Measurements from ENCODE around the gene PCDH18. TPM values are rescaled to one million over a fixed set of nuclear protein-coding genes. Genes with fewer than 3 reads are reported as not detected.
"Not testable (repeated sequence)": the region's sequence is repeated elsewhere in the genome, so short reads cannot be mapped to it uniquely, and the experiment has no call there.

Gene PCDH18
- total RNA-seq, 1 donor from 2014 or later = 5.0 TPM

DNA sequence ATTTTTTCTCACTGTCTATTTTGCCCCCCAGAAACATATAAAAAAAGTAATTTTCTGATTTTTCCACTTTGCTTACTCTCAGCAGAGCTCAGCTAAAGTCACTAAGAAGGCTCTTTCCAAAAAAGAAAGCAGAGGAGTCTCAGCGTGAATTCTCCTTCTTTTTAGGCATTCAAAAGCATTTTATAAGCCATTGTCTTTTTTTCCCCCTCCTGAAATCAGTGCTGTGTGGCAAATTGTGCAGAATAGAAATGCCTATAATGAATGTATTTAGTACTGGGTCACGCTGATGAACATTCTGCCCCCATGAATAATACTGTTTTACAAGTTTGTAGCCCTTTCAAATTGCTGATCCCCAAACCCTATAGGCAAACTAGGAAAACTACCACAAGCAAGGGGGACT is 1.6 kb upstream of the PCDH18 start:
- DNase-seq = no peak
- intact Hi-C loops (cut with DNase I) = no loop called here
- ATAC-seq (ENCODE audit: poor library complexity) = no peak

DNA sequence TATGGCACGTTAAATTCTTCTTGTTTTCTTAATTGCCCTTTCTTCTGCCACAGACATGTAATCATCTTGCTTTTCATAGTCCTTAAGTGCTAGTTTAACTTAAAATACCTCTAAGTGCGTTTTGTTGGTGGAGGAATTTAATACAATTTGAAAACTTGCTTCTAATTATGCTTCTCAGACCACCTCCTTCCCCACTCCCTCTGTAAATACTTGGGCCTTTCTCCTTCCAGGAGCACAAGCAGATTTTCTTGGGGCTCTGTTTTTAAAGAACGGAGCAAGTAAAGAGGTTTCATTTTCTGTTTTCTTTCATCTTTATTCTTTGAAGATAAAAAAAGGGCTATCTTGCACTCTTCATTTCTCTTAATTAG is 559 bp upstream of the PCDH18 start:
- ATAC-seq (ENCODE audit: poor library complexity) = no peak
- no peak for DNase-seq
- intact Hi-C loops (cut with DNase I) = no loop called here

DNA sequence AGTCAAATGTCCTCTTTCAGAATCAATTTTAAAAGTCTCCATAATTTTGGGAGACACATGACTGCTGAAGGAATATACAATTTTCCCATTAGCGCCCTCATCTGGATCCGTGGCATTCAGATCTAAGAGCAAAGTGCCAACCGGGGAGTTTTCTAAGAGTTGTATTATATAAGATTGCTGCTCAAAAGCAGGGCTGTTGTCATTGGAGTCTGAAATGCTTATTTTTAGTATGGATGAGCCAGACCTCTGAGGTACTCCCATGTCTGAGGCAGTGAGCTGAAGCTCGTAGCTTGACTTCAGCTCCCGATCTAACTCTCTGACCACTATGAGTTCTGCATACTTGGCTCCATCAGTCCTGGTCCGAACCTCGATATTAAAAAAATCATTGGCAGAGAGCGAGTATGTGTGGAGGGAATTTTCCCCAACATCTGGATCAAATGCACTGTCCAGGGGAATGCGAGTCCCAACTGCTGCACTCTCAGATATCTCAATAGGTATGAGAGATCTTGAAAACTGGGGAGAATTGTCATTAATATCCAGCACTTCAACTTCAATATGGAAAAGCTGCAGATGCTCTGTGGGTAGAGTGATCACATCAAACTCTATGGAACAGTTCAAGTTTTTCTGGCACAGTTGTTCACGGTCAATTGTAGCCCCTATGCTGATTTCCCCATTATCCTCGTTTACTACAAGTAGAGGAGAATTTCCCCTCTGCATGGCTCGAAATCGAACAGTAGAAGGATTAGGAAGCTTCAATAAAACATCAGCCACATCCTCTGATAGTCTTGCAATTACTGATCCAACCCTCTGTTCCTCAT is 917 bp downstream of the PCDH18 start:
- intact Hi-C loops (cut with DNase I) = no loop called here

DNA sequence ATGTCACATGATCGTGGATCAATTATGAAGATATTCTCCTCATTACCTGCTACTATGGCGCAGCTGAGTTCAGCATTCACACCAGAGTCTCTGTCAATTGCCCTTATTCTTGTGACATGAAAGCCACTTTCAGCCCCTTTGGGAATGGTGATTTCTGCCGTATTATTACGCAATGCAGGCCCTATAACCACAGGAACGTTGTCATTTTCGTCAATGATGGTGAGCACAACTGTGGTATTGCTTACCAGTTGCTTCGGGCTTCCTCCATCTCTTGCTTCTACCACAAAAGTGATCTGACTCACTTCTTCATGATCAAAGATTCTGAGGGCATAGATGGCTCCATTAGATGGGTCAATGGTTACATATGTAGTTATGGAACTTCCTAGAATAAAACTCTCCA is 2.1 kb downstream of the PCDH18 start:
- intact Hi-C loops (cut with DNase I) = no loop called here
- DNase-seq (no peak), ATAC-seq (ENCODE audit: poor library complexity) (no peak)

More for the DNA sequence above, 917 bp downstream of the PCDH18 start:
- peak; percentile 40 for ATAC-seq (ENCODE audit: poor library complexity)
- DNase-seq = no peak

DNA sequence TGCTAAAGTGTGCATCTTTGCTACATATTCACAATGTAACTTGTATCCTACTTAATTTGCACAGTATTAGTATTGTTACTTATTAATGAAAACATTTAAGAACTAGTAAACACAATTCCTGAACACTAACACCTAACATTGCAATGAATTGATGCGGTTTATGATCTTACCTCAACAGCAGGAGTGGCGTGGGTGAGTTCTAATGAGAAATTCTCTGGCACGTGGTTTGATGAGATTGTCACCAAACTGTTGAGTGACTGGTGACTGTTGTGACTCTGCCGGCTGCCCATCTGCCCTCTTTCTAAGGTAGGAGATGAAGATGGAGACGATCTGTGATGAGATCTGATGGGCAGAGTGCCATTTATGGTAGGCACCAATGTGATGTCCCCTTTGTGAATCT is 2.9 kb downstream of the PCDH18 start:
- DNase-seq (peak; percentile 24), ATAC-seq (ENCODE audit: poor library complexity) (no peak)
- intact Hi-C loops (cut with DNase I) = no loop called here

DNA sequence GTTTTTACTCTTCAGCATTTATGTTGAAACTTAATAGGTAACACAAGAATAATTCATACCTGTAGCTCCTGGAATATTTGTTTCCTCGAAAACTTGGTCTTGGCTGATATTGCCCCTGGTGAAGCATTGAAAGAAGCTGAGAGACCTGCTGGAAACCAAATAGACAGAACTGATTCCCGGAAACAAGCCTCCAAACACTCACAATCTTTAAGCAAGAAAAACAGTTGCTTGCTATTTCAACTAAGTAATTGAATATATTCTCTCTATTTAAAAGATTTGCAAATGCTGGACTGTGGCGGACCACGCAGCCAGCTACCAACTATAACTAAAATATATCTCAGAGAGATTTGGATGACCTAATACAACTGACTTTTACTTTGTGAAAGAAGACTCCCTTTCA is 3.6 kb downstream of the PCDH18 start:
- intact Hi-C loops (cut with DNase I) = no loop called here
- DNase-seq = no peak
- no peak for ATAC-seq (ENCODE audit: poor library complexity)

DNA sequence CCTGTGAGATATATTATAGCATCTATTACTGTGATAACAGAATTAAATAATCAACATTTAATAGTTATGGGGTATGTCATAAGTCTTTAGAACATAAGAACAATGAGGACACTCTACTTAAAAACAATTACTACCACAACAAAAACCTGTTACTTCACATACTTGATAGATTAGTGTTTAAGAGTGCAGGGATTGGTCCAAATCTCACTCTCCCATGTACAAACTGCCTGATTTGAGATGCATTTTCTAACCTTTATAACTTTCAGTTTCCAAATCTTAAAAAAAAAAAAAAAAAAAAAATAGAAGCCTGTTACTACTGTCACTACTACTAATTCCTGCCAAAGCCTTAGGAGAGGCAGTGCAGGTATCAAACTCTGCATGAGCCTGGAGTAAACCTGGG is 5.6 kb downstream of the PCDH18 start:
- intact Hi-C loops (cut with DNase I) = no loop called here
- DNase-seq = no peak

DNA sequence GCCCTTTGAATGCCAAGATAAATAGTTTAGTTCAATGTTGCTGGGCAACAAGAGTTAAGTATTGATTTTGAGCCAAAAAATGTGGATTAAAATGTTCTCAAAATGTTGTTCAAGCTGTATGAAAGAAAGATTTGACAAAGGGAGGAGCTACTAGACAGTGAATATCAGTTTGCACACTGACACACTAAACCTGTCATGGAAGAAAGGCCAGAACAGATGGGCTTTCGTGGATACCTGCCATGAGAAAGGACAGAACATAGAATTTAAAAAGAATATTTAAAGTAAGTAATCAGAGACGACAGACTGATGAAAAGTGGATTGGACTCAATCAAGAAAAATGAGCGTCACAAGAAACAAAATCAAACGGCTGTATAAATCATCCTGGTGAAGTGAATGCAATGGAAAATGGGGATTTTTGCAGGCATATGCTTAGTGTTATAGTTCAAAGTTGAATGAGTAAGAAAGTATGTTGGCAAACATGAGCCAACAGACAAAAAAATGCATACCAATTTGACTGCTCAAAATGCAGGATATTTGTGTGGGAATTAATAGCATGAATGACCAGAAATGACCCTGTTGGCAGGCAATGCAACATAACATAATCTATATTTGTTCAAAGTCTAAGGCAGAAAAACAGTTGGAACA is 7.4 kb downstream of the PCDH18 start:
- DNase-seq (no peak), ATAC-seq (ENCODE audit: poor library complexity) (no peak)
- intact Hi-C loops (cut with DNase I) = no loop called here

More for the DNA sequence above, 5.6 kb downstream of the PCDH18 start:
- ATAC-seq (ENCODE audit: poor library complexity) = no peak

DNA sequence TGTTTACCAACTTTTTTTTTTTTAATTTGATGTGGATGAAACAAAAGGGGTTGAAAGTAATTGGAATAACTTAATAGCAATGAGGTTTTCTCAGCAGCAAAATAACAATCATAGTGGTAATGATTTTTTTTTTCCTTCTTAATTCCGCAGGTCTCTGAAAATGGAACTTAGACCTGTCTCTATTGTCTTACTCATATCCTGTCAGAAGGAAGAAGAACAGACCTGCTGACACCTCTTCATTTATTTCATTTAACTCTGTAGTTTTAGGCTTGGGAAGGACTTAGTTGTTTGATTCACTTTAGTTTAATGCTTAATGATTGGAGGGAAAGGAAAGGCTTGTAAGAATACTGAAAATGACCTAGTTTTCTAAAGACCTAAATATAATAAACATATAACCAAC is 9.0 kb downstream of the PCDH18 start:
- DNase-seq (no peak), ATAC-seq (ENCODE audit: poor library complexity) (no peak)
- intact Hi-C loops (cut with DNase I) = no loop called here

DNA sequence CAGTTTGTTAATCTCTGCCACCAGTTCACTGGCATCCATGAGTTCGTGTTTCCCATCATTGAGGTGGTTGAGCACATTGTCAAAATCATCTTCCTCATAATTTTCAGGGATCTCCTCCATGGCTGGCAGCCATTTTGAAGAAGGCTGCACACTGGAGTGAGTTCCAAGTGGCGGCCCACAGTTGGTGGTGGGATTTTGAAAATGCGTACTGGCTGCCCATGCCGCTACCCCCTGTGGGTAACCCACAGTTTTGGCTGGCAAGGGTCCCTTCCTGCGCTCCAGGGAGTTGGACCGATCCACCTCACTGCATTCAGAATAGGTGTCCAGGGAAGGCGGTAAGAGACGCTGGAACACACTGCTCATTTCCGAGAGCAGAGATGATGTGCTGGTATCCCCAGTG is 11.2 kb downstream of the PCDH18 start:
- ATAC-seq (ENCODE audit: poor library complexity) = no peak
- intact Hi-C loops (cut with DNase I) = no loop called here
- no peak for DNase-seq

DNA sequence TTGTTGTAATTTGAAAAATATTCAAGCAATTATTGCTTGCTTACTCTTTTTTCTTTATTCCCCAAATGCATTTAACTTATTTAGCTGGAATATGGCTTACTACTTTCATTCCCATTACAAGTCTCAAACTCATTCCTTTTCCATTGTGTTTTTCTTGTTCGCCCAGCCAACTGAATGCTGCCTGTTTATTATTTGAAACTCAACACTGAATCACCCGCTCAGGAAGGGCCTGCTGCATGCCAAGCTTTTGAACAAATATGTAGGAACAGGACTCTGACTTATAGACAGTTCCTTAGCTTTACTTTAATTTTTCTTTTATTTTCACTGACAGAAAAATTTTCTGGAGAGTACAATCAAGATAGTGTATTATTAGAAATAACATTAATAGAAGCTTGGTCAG is 12.9 kb downstream of the PCDH18 start:
- ATAC-seq (ENCODE audit: poor library complexity) (no peak), DNase-seq (no peak)
- intact Hi-C loops (cut with DNase I) = no loop called here

DNA sequence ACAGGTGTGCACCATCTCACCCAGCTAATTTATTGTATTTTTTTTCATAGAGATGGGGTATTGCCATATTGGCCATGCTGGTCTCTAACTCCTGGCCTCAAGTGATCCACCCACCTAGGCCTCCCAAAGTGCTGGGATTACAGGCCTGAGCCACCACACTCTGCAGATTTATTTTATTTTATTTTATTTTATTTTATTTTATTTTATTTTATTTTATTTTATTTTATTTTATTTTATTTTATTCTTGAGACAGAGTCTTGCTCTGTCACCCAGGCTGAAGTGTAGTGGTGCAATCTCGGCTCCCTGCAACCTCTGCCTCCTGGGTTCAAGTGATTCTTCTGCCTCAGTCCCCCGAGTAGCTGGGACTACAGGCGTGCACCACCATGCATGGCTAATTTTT is 15.0 kb downstream of the PCDH18 start:
- DNase-seq; intact Hi-C loops (cut with DNase I); ATAC-seq (ENCODE audit: poor library complexity): not testable (repeated sequence)

DNA sequence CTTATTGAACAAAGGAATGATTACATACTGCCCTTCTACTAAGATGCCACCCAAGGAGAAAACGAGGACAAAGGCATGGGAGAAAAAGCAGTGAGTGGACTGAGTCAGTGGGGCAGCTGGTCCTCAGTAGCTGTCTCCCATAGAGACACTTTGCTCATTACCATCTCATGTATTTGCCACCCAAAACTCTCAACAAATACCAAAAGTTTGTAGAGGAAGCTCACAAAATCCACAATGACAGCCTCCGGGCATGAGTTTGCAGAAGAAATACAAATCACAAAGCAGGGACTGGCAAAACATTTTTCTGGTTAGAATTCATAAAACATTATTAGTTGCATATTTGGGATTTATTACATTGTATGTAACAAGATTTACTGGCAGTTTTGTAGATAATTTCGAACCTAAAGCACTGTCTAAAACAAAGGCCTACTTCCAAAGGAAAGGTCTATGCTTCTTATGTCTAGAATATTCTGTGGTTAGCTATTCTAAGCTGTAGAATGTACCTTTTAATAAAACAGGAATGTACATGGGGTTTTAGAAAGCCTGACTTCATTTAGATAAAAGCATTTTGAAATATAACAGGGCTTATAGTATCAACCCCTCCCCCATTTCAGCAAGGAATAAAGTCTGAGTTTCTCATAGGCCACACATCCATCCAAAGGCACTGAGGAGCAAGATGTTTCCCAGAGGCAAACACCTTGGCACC is 17.7 kb downstream of the PCDH18 start:
- DNase-seq (no peak), ATAC-seq (ENCODE audit: poor library complexity) (no peak)
- intact Hi-C loops (cut with DNase I) = no loop called here

DNA sequence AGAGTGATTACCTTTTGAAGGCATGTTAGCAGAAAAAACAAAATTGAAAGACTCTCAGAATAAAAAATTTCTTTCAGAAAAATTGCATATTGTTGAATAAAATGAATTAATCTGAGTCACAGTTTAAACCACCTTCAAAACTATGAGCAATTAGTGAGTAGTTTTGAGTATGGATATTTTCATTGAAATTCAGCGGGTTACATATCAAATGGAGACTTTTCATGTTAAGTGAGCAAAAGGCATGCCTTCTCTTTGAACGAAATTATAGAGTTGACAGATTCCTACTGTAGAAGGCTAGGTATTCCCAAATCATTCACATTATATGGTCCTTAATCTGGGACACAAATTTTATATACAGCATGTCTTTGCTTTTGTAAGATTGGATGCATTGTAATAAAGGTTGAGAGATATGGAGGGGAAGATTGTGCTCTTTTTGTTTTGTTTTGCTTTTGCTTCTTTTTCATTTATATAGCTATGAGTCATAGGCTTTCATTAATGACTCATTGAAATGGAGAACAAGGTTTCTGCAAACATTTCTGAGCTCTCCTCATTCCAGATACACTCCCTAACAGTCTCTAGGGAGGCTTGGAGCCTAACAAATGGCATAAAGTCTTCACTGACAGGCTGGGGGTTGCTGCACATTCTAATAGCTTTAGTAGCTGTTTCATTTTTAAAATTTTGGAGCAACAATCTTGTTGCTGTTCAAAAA is 21.6 kb downstream of the PCDH18 start:
- intact Hi-C loops (cut with DNase I) = no loop called here
- DNase-seq (no peak), ATAC-seq (ENCODE audit: poor library complexity) (peak; percentile 96)

DNA sequence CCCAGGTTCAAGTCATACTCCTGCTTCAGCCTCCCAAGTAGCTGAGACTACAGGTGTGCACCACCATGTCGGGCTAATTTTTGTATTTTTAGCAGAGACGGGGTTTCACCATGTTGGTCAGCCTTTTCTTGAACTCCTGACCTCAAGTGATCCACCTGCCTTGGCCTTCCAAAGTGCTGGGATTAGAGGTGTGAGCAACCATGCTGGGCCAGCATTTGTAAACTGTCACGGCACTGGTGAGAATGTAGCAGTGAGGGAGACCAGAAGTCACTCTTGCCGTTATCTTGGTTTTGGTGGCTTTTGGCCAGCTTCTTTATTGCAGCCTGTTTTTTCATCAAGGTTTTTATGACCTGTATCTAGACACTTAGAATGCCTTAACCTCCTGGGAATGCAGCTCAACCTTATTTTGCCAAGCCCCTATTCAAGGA is 22.4 kb downstream of the PCDH18 start:
- intact Hi-C loops (cut with DNase I) = no loop called here
- DNase-seq (no peak), ATAC-seq (ENCODE audit: poor library complexity) (peak; percentile 35)

DNA sequence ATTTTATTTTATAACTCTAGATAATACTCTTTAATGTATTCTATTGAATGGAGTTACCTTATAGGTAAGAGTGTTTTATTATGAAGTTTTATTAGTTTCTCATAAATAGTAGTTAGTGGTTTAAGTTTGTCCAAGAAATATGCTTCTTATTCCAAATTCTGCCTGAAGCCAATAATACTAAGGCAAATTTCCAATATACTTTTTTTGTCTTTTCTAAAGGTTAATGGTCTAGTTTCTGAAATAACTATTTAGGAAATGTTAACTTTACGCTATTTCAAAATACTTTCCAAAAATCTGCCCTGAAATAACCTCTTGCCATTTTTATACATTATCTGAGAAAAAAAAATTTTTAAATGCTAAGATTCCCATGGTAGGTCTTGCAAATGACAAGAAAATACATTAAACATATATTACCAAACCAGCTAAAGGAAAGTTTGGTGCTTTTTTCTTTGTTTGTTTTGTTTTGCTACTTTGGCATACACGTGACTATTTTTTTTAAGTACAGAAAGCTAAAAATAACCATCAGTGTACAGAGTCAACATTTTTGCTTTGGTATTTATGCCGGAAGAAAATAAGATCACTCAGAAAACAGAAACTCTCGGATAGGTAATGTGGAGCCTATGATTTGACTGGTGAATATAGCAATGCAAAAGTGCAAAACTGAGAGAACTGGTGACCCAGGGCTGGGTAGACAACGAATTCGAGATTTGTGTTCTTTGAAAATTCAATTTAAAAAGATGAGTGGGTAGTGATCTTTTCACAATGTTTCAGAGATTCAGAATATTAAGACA is 29.8 kb downstream of the PCDH18 start:
- intact Hi-C loops (cut with DNase I) = no loop called here
- DNase-seq (no peak), ATAC-seq (ENCODE audit: poor library complexity) (no peak)

DNA sequence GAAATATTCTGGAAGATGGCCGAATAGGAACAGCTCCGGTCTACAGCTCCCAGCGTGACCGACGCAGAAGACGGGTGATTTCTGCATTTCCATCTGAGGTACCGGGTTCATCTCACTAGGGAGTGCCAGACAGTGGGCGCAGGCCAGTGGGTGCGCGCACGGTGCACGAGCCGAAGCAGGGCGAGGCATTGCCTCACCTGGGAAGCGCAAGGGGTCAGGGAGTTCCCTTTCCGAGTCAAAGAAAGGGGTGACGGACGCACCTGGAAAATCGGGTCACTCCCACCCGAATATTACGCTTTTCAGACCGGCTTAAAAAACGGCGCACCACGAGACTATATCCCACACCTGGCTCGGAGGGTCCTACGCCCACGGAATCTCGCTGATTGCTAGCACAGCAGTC is 36.0 kb downstream of the PCDH18 start:
- ATAC-seq (ENCODE audit: poor library complexity); DNase-seq; intact Hi-C loops (cut with DNase I): not testable (repeated sequence)

DNA sequence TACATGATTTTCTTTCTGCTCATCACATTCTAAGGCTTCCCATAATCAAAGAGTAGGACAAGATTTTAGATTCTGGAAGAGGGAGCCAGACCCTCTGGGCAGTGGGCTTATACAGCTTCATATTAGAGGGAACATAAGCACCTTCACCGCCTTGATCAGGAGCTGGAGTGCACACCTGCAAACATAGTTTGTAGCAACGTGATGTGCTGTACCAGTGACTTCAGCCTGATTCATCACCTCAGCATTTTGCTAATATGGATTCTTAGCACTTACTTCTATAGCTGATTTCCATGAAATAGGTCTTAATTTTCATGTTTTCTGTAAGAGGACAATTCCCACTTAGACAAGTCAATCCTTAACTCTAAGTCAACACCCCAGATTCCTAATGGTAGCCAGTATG is 36.7 kb downstream of the PCDH18 start:
- ATAC-seq (ENCODE audit: poor library complexity) (no peak), DNase-seq (no peak)
- intact Hi-C loops (cut with DNase I) = no loop called here
